Neural progenitor cell (in vitro differentiated cells): ENCODE results near the gene NOXO1.
"Not testable (repeated sequence)": the region's sequence is repeated elsewhere in the genome, so short reads cannot be mapped to it uniquely, and the experiment has no call there.

Source experiments
- CTCF ChIP-seq: fragments of 200-600 bp; sonication (generic); IDR thresholded peaks from 2 replicates; pipeline ENCODE4 v1.5.1; 2017; ENCODE audit warnings: antibody characterized with exemption, mild to moderate bottlenecking
- EZH2 ChIP-seq: fragments of 200-600 bp; sonication (generic); IDR thresholded peaks from 2 replicates; pipeline ENCODE4 v1.6.1; 2017; ENCODE audit warnings: antibody characterized with exemption, mild to moderate bottlenecking, moderate library complexity
- EZH2phosphoT487 ChIP-seq: fragments of 200-600 bp; sonication (generic); IDR thresholded peaks from 2 replicates; pipeline ENCODE4 v1.6.1; 2017; ENCODE audit warnings: antibody characterized with exemption

DNA sequence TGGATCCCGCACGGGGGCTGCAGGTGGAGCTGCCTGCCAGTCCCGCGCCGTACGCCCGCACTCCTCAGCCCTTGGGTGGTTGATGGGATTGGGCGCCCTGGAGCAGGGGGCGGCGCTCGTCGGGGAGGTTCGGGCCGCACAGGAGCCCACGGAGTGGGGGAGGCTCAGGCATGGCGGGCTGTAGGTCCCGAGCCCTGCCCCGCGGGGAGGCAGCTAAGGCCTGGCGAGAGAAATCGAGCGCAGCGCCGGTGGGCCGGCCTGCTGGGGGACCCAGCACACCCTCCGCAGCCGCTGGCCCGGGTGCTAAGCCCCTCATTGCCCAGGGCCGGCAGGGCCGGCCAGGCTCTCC lies 23.2 kb downstream of the NOXO1 start:
- TF ChIP-seq EZH2, CTCF, EZH2phosphoT487: not testable (repeated sequence)
